B cell (primary cell): ENCODE measurements around the gene SCN4B. TPM values are rescaled to one million over a fixed set of nuclear protein-coding genes. Genes with fewer than 3 reads are reported as not detected.

Experiments used
- ATAC-seq: fragments of 200-7000 bp; cut with Tn5 transposase; one replicate; pipeline ENCODE4 v1.10.0; 2021; ENCODE audit warnings: low read depth, mild to moderate bottlenecking, moderate number of reproducible peaks, moderate library complexity
- CTCF ChIA-PET: fragments of 350-600 bp; sonication (Branson Sonifier 250); formaldehyde crosslinking; loops from one replicate; lab custom pipeline; 2021; ENCODE audit warnings: antibody characterized with exemption, inconsistent platforms; lab: Charles Lee
- POLR2A ChIA-PET: fragments of 350-600 bp; sonication (Branson Sonifier 250); formaldehyde crosslinking; loops from one replicate; lab custom pipeline; 2021; ENCODE audit warnings: antibody characterized with exemption; lab: Charles Lee
- DNase-seq: peaks from one replicate; pipeline ENCODE4 v3.0.0; 2013
- H2AFZ ChIP-seq: 2 replicates; pipeline ENCODE4 v1.6.1; 2012; ENCODE audit warnings: mild to moderate bottlenecking, low read depth, low read length; ENCODE audit not compliant: insufficient read depth, poor library complexity, severe bottlenecking
- H3K27ac ChIP-seq, 2 donors: 1 replicate in 1 of 2; 2 replicates in 1 of 2; pipeline ENCODE4 v1.5.1; 2012 to 2013; ENCODE audit warnings: low read length in 2 of 2, mild to moderate bottlenecking in 2 of 2, moderate library complexity in 1 of 2
- H3K27me3 ChIP-seq, 4 experiments: fragments of 200-600 bp in 1 of 4; sonication (generic) in 1 of 4; replicated peaks in 1 of 4; 1 replicate in 2 of 4; 2 replicates in 2 of 4; pipeline versions ENCODE4 v1.6.1 to v1.7.0; 2013 to 2016; ENCODE audit warnings: low read length in 3 of 4, mild to moderate bottlenecking in 2 of 4, mixed read lengths in 1 of 4, moderate library complexity in 1 of 4; ENCODE audit not compliant: insufficient read depth in 4 of 4, control insufficient read depth in 3 of 4; ENCODE audit errors: control extremely low read depth in 1 of 4
- H3K36me3 ChIP-seq, 2 experiments: replicated peaks in 1 of 2; 1 replicate in 1 of 2; 2 replicates in 1 of 2; pipeline versions ENCODE4 v1.6.1 to v1.7.1; 2013; ENCODE audit warnings: low read length in 1 of 2; ENCODE audit not compliant: insufficient read depth in 2 of 2, control insufficient read depth in 1 of 2; ENCODE audit errors: control extremely low read depth in 1 of 2, extremely low read depth in 1 of 2
- H3K4me1 ChIP-seq, 2 donors: fragments of 200-600 bp in 1 of 2; sonication (generic) in 1 of 2; 1 replicate in 1 of 2; 2 replicates in 1 of 2; pipeline versions ENCODE4 v1.5.1 to v1.6.1; 2013 to 2017; ENCODE audit warnings: low read length in 2 of 2; ENCODE audit not compliant: control insufficient read depth in 2 of 2, insufficient read depth in 2 of 2
- H3K4me2 ChIP-seq: replicated peaks from 2 replicates; pipeline ENCODE3; 2012; ENCODE audit warnings: mild to moderate bottlenecking, low read depth, low read length; ENCODE audit not compliant: poor library complexity, severe bottlenecking
- H3K4me3 ChIP-seq, 5 experiments: fragments of 200-600 bp in 1 of 5; sonication (generic) in 1 of 5; 1 replicate in 3 of 5; 2 replicates in 2 of 5; pipeline versions ENCODE4 v1.5.1 to v1.7.0; 2011 to 2016; ENCODE audit warnings: low read length in 4 of 5, mild to moderate bottlenecking in 4 of 5, low read depth in 2 of 5, control low read depth in 1 of 5, moderate library complexity in 1 of 5; ENCODE audit not compliant: insufficient read depth in 1 of 5; ENCODE audit errors: control extremely low read depth in 1 of 5, extremely low read depth in 1 of 5
- H3K79me2 ChIP-seq: fragments of 200-600 bp; sonication (generic); one replicate; pipeline ENCODE4 v1.6.0; 2016; ENCODE audit warnings: low read length; ENCODE audit not compliant: control insufficient read depth, insufficient read depth
- H3K9ac ChIP-seq: fragments of 200-600 bp; sonication (generic); 2 replicates; pipeline ENCODE4 v1.6.1; 2017; ENCODE audit warnings: mild to moderate bottlenecking, low read length, moderate library complexity
- H3K9me3 ChIP-seq, 3 donors: one replicate each; pipeline versions ENCODE4 v1.6.1 to v1.7.1; 2013; ENCODE audit warnings: low read length in 2 of 3; ENCODE audit not compliant: control insufficient read depth in 2 of 3, insufficient read depth in 1 of 3; ENCODE audit errors: control extremely low read depth in 1 of 3
- H4K20me1 ChIP-seq: 2 replicates; pipeline ENCODE4 v1.6.0; 2012; ENCODE audit warnings: mild to moderate bottlenecking, low read length; ENCODE audit not compliant: insufficient read depth, control insufficient read depth, poor library complexity, severe bottlenecking
- H3K27ac Mint-ChIP-seq: one replicate; pipeline ENCODE4 v1.8.0; 2021; ENCODE audit warnings: mixed read lengths
- H3K27me3 Mint-ChIP-seq: one replicate; pipeline ENCODE4 v1.8.0; 2021; ENCODE audit warnings: mixed read lengths
- H3K4me1 Mint-ChIP-seq: one replicate; pipeline ENCODE4 v1.8.0; 2021; ENCODE audit warnings: mixed read lengths
- H3K4me3 Mint-ChIP-seq: one replicate; pipeline ENCODE4 v1.8.0; 2021; ENCODE audit warnings: mixed read lengths
- H3K9me3 Mint-ChIP-seq: one replicate; pipeline ENCODE4 v1.8.0; 2022; ENCODE audit warnings: mixed read lengths; ENCODE audit not compliant: insufficient read depth
- CTCF ChIP-seq: fragments of 200-600 bp; IDR thresholded peaks from one replicate; pipeline ENCODE4 v1.8.0; 2022; ENCODE audit warnings: antibody characterized with exemption, mild to moderate bottlenecking
- EZH2 ChIP-seq: IDR thresholded peaks from 2 replicates; pipeline ENCODE4 v1.6.1; 2012; ENCODE audit warnings: borderline replicate concordance, low read depth, mild to moderate bottlenecking, moderate library complexity, low read length; ENCODE audit not compliant: insufficient read depth, poor library complexity, severe bottlenecking
- WGBS: methylation state at CpG from one replicate; pipeline ENCODE4 v1.1.5; 2013; ENCODE audit warnings: missing lambda C conversion rate; ENCODE audit not compliant: insufficient coverage; 5-methylcytosine and 5-hydroxymethylcytosine counted together
- intact Hi-C: fragments of 100-400 bp; cut with micrococcal nuclease; formaldehyde crosslinking; loops from one replicate; pipeline ENCODE4 v1.10.0; 2022
- polyA plus RNA-seq: library from polyadenylated mRNA; depleted of rRNA; stranded (reverse); fragments of >200 nt; gene quantifications from 2 replicates; pipeline ENCODE4 v1.2.3, GENCODE V29; 2012
- total RNA-seq, 2 donors: library from RNA; stranded (reverse); fragments of 120-200 nt in 1 of 2; gene quantifications; 1 replicate in 1 of 2; 2 replicates in 1 of 2; pipeline versions ENCODE4 v1.2.3 to v1.2.4, GENCODE V29; 2013 to 2022

The SCN4B gene
- total and polyA plus RNA-seq, 2 donors (not counting 1 experiment from before 2014, with no cell fraction given): not detected

- WGBS: 81% methylated on average over 9 of the region's 9 CpGs
- H3K9me3 Mint-ChIP-seq: no peaks in the 10 kb centered on the region
- TF ChIP-seq CTCF: no peak
- H3K36me3 ChIP-seq: no peaks in the 10 kb centered on the region
- H3K4me3 Mint-ChIP-seq: no peak overlapping the region
- no peaks in the 10 kb centered on the region for H4K20me1 ChIP-seq
- H3K27ac Mint-ChIP-seq: no peak overlapping the region
- intact Hi-C loops: no loop called here
- ChIA-PET CTCF (interaction anchor here (1.4 to 8.8 kb wide), 2 partner anchors 10 to 29 kb away, joined by 4 to 96 read pairs; no protein-coding TSS in a partner anchor), POLR2A (no interaction called here)
- no peak overlapping the region for H3K9ac ChIP-seq
- no peak overlapping the region for H3K27ac ChIP-seq
- peaks cover 3% of the 10 kb centered on the region for H3K4me1 Mint-ChIP-seq
- ATAC-seq: no peak
- H3K79me2 ChIP-seq: no peaks in the 10 kb centered on the region
- H3K4me1 ChIP-seq: peaks cover 0 to 5% of the 10 kb centered on the region in 2 donors
- H3K4me2 ChIP-seq: no peak overlapping the region
- peaks cover 0 to 15% (median 1%) of the 10 kb centered on the region in 4 experiments for H3K27me3 ChIP-seq
- no peak overlapping the region for H3K4me3 ChIP-seq
- no peaks in the 10 kb centered on the region for H3K9me3 ChIP-seq
- no peak for DNase-seq
- peaks cover 39% of the 10 kb centered on the region for H3K27me3 Mint-ChIP-seq
- no peak overlapping the region for H2AFZ ChIP-seq
These were observed 21.5 kb upstream of the SCN4B start for GRCh38 chr11:118174006-118174567.

GRCh38 chr11:118172356-118172755 is 19.7 kb upstream of the SCN4B start:
- Histone ChIP-seq H3K27ac (no peak overlapping the region), H2AFZ (no peak overlapping the region)
- CTCF ChIA-PET: interaction anchor here (0.6 to 8.8 kb wide), 34 partner anchors 8 to 850 kb away, joined by 3 to 96 read pairs (median 5); partner anchors contain the start of gene MPZL2

More at GRCh38 chr11:118172356-118172755, 19.7 kb upstream of the SCN4B start:
- no peak for TF ChIP-seq CTCF
- no peak for TF ChIP-seq EZH2
- ATAC-seq (no peak), DNase-seq (no peak)
- Histone ChIP-seq H3K27me3 (peaks cover 0 to 15% (median 1%) of the 10 kb centered on the region in 4 experiments), H3K4me2 (no peak overlapping the region), H3K4me3 (no peak overlapping the region), H3K79me2 (no peaks in the 10 kb centered on the region), H4K20me1 (no peaks in the 10 kb centered on the region), H3K9me3 (no peaks in the 10 kb centered on the region), H3K9ac (no peak overlapping the region), H3K36me3 (no peaks in the 10 kb centered on the region), H3K4me1 (peaks cover 0 to 5% of the 10 kb centered on the region in 2 donors)
- Mint-ChIP-seq H3K4me3 (no peak overlapping the region), H3K9me3 (no peaks in the 10 kb centered on the region), H3K27ac (no peak overlapping the region), H3K27me3 (peaks cover 46% of the 10 kb centered on the region), H3K4me1 (peaks cover 3% of the 10 kb centered on the region)
- WGBS: 88% methylated on average over 9 of the region's 9 CpGs
- intact Hi-C loops: no loop called here
- POLR2A ChIA-PET: no interaction called here
